Stimulated activated CD8-positive, alpha-beta memory T cell treated with anti-CD3 and anti-CD28 coated beads, Interleukin-2, amount 100 ng/mL, for 48 hours (primary cell): ENCODE results near the gene ADA.
"Not testable (repeated sequence)": the region's sequence is repeated elsewhere in the genome, so short reads cannot be mapped to it uniquely, and the experiment has no call there.

ENCODE experiments used
- DNase-seq, 2 donors: peaks; one replicate each; pipeline ENCODE4 v3.0.0-alpha.2; 2020; ENCODE audit warnings: low read depth in 2 of 2

ADA gene

GRCh38 chr20:44599715-44600114 lies 51.8 kb downstream of the ADA start:
- DNase-seq, result no peak

- no peak for DNase-seq
Measured at GRCh38 chr20:44598423-44599305, 52.8 kb downstream of the ADA start.

GRCh38 chr20:44597930-44598329 lies 53.6 kb downstream of the ADA start:
- no peak for DNase-seq

- no peak for DNase-seq
Measured at GRCh38 chr20:44597516-44597915, 54.0 kb downstream of the ADA start.

- DNase-seq, result no peak
Measured at GRCh38 chr20:44596876-44597275, 54.6 kb downstream of the ADA start.

- no peak for DNase-seq
Measured at GRCh38 chr20:44596010-44596409, 55.5 kb downstream of the ADA start.

GRCh38 chr20:44594730-44595129 lies 56.8 kb downstream of the ADA start:
- DNase-seq, result no peak

- DNase-seq, result no peak
Measured at GRCh38 chr20:44593751-44594150, 57.7 kb downstream of the ADA start.

- DNase-seq, result no peak
Measured at GRCh38 chr20:44592366-44592765, 59.1 kb downstream of the ADA start.

- DNase-seq, result no peak
Measured at GRCh38 chr20:44590980-44591778, 60.3 kb downstream of the ADA start.

- no peak for DNase-seq
Measured at GRCh38 chr20:44589537-44589936, 62.0 kb downstream of the ADA start.

- DNase-seq, result not testable (repeated sequence)
Measured at GRCh38 chr20:44588321-44588720, 63.2 kb downstream of the ADA start.

- DNase-seq, result no peak
Measured at GRCh38 chr20:44587035-44587980, 64.2 kb downstream of the ADA start.

GRCh38 chr20:44586289-44586911 lies 65.1 kb downstream of the ADA start:
- DNase-seq, result no peak

GRCh38 chr20:44585057-44585963 lies 66.2 kb downstream of the ADA start:
- no peak for DNase-seq

- DNase-seq, result no peak
Measured at GRCh38 chr20:44584162-44584561, 67.3 kb downstream of the ADA start.

GRCh38 chr20:44583157-44583556 lies 68.3 kb downstream of the ADA start:
- no peak for DNase-seq

- no peak for DNase-seq
Measured at GRCh38 chr20:44582311-44583025, 69.0 kb downstream of the ADA start, which contains the start of gene PKIG. PKIG (plus strand) TSS chr20:44582579; CDS start chr20:44614557, 31,978 bp downstream.

- no peak for DNase-seq
Measured at GRCh38 chr20:44581515-44581914, 70.0 kb downstream of the ADA start.
